NT2/D1 (cell line): ENCODE data around the gene TST.

Source experiments
- YY1 ChIP-seq: IDR thresholded peaks from 2 replicates; pipeline ENCODE4 v1.6.1; 2011; ENCODE audit not compliant: insufficient read length, insufficient read depth
- ZNF274 ChIP-seq: IDR thresholded peaks from 2 replicates; pipeline ENCODE4 v1.6.1; 2011; ENCODE audit warnings: mild to moderate bottlenecking, low read depth, low read length

- no peak for TF ChIP-seq ZNF274
- TF ChIP-seq YY1, result no peak
These were observed 33.4 kb upstream of the TST start for GRCh38 chr22:37052386-37053309.
